GM10266 (cell line): Measurements from ENCODE around the gene FGD4.

Experiments used
- DNase-seq: peaks from one replicate; pipeline ENCODE4 v3.0.0; 2012; ENCODE audit errors: extremely low spot score
- TF ChIP-seq, protein P1 (sequence below): IDR thresholded peaks from 2 replicates; pipeline ENCODE4 v1.5.1; 2012; ENCODE audit warnings: mild to moderate bottlenecking, low read depth; ENCODE audit not compliant: control insufficient read depth, insufficient read depth; ENCODE audit errors: missing control alignments

Gene FGD4

DNA sequence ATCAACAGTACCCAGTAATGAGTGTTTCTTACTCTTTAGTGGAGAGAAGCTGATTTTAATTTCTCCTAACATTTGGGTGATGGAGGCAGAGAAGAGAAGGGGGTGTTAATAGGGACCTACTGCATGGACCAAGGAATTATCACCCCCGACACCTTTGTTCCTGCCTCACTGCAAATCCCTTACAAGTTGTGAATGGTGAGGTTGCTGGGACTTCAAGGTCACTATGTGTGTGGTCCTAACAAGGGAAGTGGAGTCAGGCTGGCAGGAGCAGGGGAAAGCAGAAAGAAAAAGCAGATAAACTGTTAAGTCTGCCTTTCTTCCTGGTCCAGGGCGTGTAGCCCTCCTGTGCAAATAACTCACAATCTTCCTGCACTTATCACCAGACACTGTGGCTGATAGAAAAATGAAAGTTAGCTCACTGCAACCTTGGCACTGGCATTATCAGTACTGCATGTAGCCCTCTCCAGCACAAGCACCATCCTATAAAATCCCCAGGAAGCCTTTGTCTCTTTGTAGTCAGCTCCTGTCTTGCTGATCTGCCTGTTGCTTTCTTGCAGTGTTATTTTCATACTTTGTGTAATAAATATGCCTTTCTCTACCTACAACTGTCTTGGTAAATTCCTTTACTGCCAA is 167.4 kb downstream of the FGD4 start:
- TF ChIP-seq, protein P1, sequence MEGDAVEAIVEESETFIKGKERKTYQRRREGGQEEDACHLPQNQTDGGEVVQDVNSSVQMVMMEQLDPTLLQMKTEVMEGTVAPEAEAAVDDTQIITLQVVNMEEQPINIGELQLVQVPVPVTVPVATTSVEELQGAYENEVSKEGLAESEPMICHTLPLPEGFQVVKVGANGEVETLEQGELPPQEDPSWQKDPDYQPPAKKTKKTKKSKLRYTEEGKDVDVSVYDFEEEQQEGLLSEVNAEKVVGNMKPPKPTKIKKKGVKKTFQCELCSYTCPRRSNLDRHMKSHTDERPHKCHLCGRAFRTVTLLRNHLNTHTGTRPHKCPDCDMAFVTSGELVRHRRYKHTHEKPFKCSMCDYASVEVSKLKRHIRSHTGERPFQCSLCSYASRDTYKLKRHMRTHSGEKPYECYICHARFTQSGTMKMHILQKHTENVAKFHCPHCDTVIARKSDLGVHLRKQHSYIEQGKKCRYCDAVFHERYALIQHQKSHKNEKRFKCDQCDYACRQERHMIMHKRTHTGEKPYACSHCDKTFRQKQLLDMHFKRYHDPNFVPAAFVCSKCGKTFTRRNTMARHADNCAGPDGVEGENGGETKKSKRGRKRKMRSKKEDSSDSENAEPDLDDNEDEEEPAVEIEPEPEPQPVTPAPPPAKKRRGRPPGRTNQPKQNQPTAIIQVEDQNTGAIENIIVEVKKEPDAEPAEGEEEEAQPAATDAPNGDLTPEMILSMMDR: no peak

DNA sequence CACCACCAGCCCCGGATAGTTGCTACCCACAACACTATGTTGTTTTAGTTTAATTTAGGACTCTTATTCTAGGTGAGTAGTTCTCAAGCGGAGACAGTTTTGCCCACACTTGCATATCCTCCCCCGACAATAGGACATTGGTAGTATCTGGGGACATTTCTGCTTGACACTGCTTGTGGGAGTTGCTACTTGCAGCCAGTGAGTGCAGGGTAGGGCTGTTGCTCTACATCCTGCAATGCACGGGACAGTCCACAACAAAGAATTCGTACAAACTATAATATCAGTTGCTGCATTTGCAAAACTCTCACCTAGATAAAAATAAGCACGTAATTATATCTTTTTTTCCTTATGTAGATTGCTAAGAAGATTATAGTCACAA is 167.9 kb downstream of the FGD4 start:
- no peak for DNase-seq
- TF ChIP-seq, protein P1: no peak

More for the DNA sequence above, 167.4 kb downstream of the FGD4 start:
- DNase-seq: no peak

DNA sequence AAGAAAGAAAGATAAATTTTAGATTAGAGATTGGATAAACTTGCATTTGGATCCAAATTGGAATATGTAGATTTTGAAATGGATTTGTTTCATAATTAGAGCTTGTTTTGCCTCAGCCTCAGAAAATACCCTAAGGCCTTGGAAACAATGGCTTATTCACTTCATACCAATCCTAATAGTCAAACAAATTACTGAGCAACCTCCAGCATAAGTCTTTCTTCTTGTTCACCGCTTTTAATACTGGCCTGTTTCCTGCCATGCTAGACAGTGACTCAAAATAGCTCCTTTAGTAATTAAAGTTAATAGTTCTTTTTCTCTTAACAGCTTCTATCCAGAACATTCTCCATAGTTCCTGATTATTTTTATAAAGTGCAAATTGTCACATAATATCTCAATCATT is 168.9 kb downstream of the FGD4 start:
- no peak for DNase-seq
- TF ChIP-seq, protein P1: no peak

DNA sequence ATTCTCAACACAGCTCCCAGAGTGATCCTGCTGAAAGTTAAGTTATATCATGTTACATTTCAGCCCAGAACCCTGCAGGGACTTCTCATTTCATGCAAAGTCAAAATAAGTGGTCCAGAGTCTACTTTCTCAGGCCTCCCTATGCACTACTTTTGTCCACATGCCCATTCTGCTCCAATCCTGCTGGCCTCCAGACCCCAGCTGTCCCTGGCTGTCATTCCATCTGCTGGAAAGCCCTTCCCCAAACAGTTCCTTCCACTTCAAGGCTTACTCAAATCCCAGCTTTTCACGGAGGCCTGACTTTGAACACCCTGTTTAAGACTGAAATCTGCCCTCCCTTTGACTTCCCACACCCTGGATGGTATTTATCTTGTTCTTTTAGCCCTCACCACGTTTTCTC is 169.9 kb downstream of the FGD4 start:
- no peak for DNase-seq
- TF ChIP-seq, protein P1: no peak

DNA sequence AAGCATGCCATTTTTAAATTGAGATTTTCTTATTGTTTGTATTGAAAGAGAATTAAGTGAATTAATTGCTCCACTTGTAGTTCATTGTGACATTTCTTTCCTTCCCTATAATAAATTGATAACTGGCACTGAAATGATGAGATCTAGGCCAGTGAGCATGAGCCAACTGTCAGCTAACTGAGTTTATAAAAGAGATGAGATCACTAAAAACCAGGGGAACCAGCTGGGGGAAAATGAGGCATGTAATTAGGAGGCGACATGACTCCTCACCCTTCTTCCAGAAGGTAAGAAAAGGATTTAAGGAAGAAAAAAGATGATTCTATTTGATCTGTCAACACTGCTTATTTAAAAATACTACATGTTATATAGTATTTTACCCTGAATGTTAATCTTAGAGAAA is 175.2 kb downstream of the FGD4 start:
- TF ChIP-seq, protein P1: no peak
- no peak for DNase-seq

DNA sequence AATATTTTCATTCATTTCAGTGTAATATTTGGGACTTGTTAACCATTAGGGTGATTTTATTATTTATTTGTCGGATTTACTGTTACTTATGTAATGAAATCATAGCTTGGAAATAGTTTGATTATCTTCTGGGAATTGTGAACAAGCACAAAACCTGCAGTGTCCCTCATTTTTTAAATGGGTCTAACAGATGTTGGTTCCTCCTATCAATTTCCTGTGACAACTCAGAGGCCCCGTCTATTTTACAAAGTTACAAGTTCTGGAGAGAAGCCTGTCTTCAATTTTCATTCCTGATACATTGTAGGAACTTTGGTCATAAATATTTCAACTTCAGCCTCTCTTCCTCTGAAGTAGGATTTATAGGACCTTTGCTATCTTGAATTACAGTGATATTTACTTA is 178.0 kb downstream of the FGD4 start:
- no peak for DNase-seq
- TF ChIP-seq, protein P1: no peak

DNA sequence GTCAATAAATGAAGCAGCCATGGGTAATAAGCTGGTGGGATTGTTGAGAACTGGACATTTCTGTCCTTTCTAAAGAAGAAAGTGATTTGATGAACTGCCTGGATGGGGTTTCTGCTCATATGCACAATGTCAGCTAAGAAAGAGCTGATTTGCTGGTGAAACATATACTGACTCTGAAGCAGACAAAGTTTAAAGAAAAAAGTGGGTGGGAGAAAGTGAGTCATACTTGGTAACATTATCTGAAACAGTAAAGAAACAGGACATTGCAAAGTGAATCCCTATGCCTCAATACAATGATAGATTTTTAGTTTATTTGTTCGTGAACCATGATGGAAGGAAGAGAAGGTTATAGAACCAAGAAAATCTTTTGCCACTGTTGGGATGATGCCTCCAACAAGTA is 184.2 kb downstream of the FGD4 start:
- TF ChIP-seq, protein P1: no peak
- no peak for DNase-seq
